CD14-positive monocyte (primary cell): ENCODE measurements around the gene TBP. TPM values are rescaled to one million over a fixed set of nuclear protein-coding genes. Genes with fewer than 3 reads are reported as not detected.

Experiments used
- DNase-seq, 3 donors: peaks; one replicate each; pipeline ENCODE4 v3.0.0-alpha.2; 2011 to 2022
- H2AFZ ChIP-seq: 2 replicates; pipeline ENCODE4 v1.6.0; 2012; ENCODE audit warnings: mild to moderate bottlenecking, low read depth, low read length, inconsistent platforms; ENCODE audit not compliant: insufficient read depth, poor library complexity, severe bottlenecking
- H3K27ac ChIP-seq, 2 donors: 1 replicate in 1 of 2; 2 replicates in 1 of 2; pipeline ENCODE4 v1.5.1; 2012 to 2013; ENCODE audit warnings: low read length in 2 of 2, control low read depth in 1 of 2, inconsistent platforms in 1 of 2, low read depth in 1 of 2, mild to moderate bottlenecking in 1 of 2
- H3K27me3 ChIP-seq, 2 donors: one replicate each; pipeline versions ENCODE4 v1.6.0 to v1.6.1; 2011 to 2013; ENCODE audit warnings: low read length in 2 of 2; ENCODE audit not compliant: control insufficient read depth in 2 of 2, insufficient read depth in 2 of 2
- H3K36me3 ChIP-seq, 2 donors: replicated peaks in 1 of 2; 1 replicate in 1 of 2; 2 replicates in 1 of 2; pipeline versions ENCODE4 v1.5.1 to v1.6.1; 2012 to 2013; ENCODE audit warnings: low read length in 2 of 2, control low read depth in 1 of 2, inconsistent platforms in 1 of 2, mild to moderate bottlenecking in 1 of 2; ENCODE audit not compliant: insufficient read depth in 2 of 2, control insufficient read depth in 1 of 2
- H3K4me1 ChIP-seq, 2 donors: 1 replicate in 1 of 2; 2 replicates in 1 of 2; pipeline versions ENCODE4 v1.5.1 to v1.6.1; 2012 to 2013; ENCODE audit warnings: low read length in 2 of 2, control low read depth in 1 of 2, inconsistent platforms in 1 of 2, mild to moderate bottlenecking in 1 of 2, moderate library complexity in 1 of 2; ENCODE audit not compliant: insufficient read depth in 2 of 2, control insufficient read depth in 1 of 2
- H3K4me2 ChIP-seq: replicated peaks from 2 replicates; pipeline ENCODE3; 2012; ENCODE audit warnings: low read length, moderate library complexity, mild to moderate bottlenecking; ENCODE audit not compliant: poor library complexity, severe bottlenecking; ENCODE audit errors: extremely low read depth
- H3K4me3 ChIP-seq, 3 experiments: fragments of 200-600 bp in 1 of 3; sonication (generic) in 1 of 3; replicated peaks in 1 of 3; 1 replicate in 2 of 3; 2 replicates in 1 of 3; pipeline ENCODE4 v1.5.1; 2011 to 2013; ENCODE audit warnings: low read length in 3 of 3, mild to moderate bottlenecking in 3 of 3, control low read depth in 2 of 3, low read depth in 2 of 3, inconsistent platforms in 1 of 3, moderate library complexity in 1 of 3
- H3K79me2 ChIP-seq: 2 replicates; pipeline ENCODE4 v1.6.0; 2012; ENCODE audit warnings: mild to moderate bottlenecking, control low read depth, inconsistent platforms, low read length, moderate library complexity; ENCODE audit not compliant: insufficient read depth
- H3K9ac ChIP-seq: 2 replicates; pipeline ENCODE4 v1.6.0; 2017; ENCODE audit warnings: low read length, mild to moderate bottlenecking; ENCODE audit not compliant: insufficient read depth, poor library complexity, severe bottlenecking
- H3K9me3 ChIP-seq, 2 donors: replicated peaks in 1 of 2; 1 replicate in 1 of 2; 2 replicates in 1 of 2; pipeline versions ENCODE4 v1.5.1 to v1.6.1; 2012 to 2013; ENCODE audit warnings: low read length in 2 of 2, control low read depth in 1 of 2; ENCODE audit not compliant: control insufficient read depth in 1 of 2, insufficient read depth in 1 of 2
- H4K20me1 ChIP-seq: 2 replicates; pipeline ENCODE4 v1.6.0; 2012; ENCODE audit warnings: mild to moderate bottlenecking, low read length, control low read depth, moderate library complexity; ENCODE audit not compliant: insufficient read depth
- H3K27ac Mint-ChIP-seq, 7 donors: one replicate each; pipeline ENCODE4 v1.8.0; 2020; ENCODE audit warnings: mild to moderate bottlenecking in 7 of 7, mixed read lengths in 7 of 7, moderate library complexity in 6 of 7, inconsistent platforms in 2 of 7
- H3K27me3 Mint-ChIP-seq, 3 donors: one replicate each; pipeline ENCODE4 v1.8.0; 2021 to 2022; ENCODE audit warnings: low read depth in 3 of 3, mild to moderate bottlenecking in 3 of 3, mixed read lengths in 3 of 3, moderate library complexity in 3 of 3, inconsistent platforms in 1 of 3
- H3K36me3 Mint-ChIP-seq, 2 donors: one replicate each; pipeline ENCODE4 v1.8.0; 2020; ENCODE audit warnings: mixed read lengths in 2 of 2, inconsistent platforms in 1 of 2, mild to moderate bottlenecking in 1 of 2
- H3K4me1 Mint-ChIP-seq: one replicate; pipeline ENCODE4 v1.8.0; 2020; ENCODE audit warnings: mild to moderate bottlenecking, mixed read lengths
- H3K4me3 Mint-ChIP-seq, 2 donors: one replicate each; pipeline ENCODE4 v1.8.0; 2020; ENCODE audit warnings: mild to moderate bottlenecking in 2 of 2, mixed read lengths in 2 of 2, moderate library complexity in 1 of 2
- H3K9me3 Mint-ChIP-seq, 7 donors: one replicate each; pipeline ENCODE4 v1.8.0; 2020 to 2022; ENCODE audit warnings: mixed read lengths in 7 of 7, mild to moderate bottlenecking in 6 of 7, moderate library complexity in 6 of 7, inconsistent platforms in 2 of 7
- WGBS: methylation state at CpG from one replicate; pipeline ENCODE4 v1.1.5; 2013; ENCODE audit warnings: missing lambda C conversion rate; ENCODE audit not compliant: insufficient coverage; 5-methylcytosine and 5-hydroxymethylcytosine counted together
- intact Hi-C, 2 donors: fragments of 100-400 bp; cut with micrococcal nuclease; formaldehyde crosslinking; loops; one replicate each; pipeline versions ENCODE4 v1.15.0 to v1.15.1; 2023
- polyA plus RNA-seq, 3 donors: library from polyadenylated mRNA; depleted of rRNA in 1 of 3; unstranded in 2 of 3; stranded (reverse) in 1 of 3; fragments of 300-500 nt in 2 of 3; fragments of >200 nt in 1 of 3; fragmentation: Illumina TruSeq in 2 of 3; gene quantifications; 1 replicate in 2 of 3; 2 replicates in 1 of 3; pipeline ENCODE4 v1.2.3, GENCODE V29; 2012 to 2021
- TF ChIP-seq, protein P1 (sequence below): fragments of 200-600 bp; IDR thresholded peaks from one replicate; pipeline ENCODE4 v1.8.0; 2022; ENCODE audit warnings: antibody characterized with exemption, mild to moderate bottlenecking

Gene TBP
- polyA plus RNA-seq, 3 donors: 7.3 to 14.5 (median 14.4) TPM

DNA sequence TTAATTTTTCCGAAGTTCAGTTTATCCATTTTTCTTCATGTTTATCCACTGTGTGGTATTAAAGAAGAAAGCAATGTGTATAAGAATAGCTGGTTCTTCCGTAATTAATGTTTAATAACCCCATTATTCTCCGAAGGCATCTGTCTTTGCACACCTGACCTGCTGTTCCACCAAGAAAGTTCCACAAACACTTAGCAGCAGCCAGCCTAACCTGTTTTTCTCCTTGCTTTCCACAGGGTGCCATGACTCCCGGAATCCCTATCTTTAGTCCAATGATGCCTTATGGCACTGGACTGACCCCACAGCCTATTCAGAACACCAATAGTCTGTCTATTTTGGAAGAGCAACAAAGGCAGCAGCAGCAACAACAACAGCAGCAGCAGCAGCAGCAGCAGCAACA lies 7.4 kb downstream of the TBP start:
- H3K27me3 Mint-ChIP-seq: no peaks in the 10 kb centered on the region
- H3K4me3 Mint-ChIP-seq: no peak overlapping the region
- H3K27me3 ChIP-seq: no peaks in the 10 kb centered on the region
- H3K36me3 Mint-ChIP-seq: peaks cover 56 to 76% of the 10 kb centered on the region in 2 donors
- H3K27ac ChIP-seq: no peak overlapping the region
- no peaks in the 10 kb centered on the region for H3K9me3 ChIP-seq
- intact Hi-C loops: no loop called here
- 92% methylated on average over 2 of the region's 4 CpGs for WGBS
- H3K4me3 ChIP-seq: no peak overlapping the region
- peaks cover 61 to 94% of the 10 kb centered on the region in 2 donors for H3K36me3 ChIP-seq
- no peaks in the 10 kb centered on the region for H3K9me3 Mint-ChIP-seq
- H2AFZ ChIP-seq: no peak overlapping the region
- H3K4me1 Mint-ChIP-seq: peaks cover 2% of the 10 kb centered on the region
- no peak for DNase-seq
- no peaks in the 10 kb centered on the region for H3K4me1 ChIP-seq
- H3K9ac ChIP-seq: no peak overlapping the region
- H3K27ac Mint-ChIP-seq: no peak overlapping the region
- no peak overlapping the region for H3K4me2 ChIP-seq
- H4K20me1 ChIP-seq: no peaks in the 10 kb centered on the region
- H3K79me2 ChIP-seq: peaks cover 41% of the 10 kb centered on the region
- TF ChIP-seq, protein P1, sequence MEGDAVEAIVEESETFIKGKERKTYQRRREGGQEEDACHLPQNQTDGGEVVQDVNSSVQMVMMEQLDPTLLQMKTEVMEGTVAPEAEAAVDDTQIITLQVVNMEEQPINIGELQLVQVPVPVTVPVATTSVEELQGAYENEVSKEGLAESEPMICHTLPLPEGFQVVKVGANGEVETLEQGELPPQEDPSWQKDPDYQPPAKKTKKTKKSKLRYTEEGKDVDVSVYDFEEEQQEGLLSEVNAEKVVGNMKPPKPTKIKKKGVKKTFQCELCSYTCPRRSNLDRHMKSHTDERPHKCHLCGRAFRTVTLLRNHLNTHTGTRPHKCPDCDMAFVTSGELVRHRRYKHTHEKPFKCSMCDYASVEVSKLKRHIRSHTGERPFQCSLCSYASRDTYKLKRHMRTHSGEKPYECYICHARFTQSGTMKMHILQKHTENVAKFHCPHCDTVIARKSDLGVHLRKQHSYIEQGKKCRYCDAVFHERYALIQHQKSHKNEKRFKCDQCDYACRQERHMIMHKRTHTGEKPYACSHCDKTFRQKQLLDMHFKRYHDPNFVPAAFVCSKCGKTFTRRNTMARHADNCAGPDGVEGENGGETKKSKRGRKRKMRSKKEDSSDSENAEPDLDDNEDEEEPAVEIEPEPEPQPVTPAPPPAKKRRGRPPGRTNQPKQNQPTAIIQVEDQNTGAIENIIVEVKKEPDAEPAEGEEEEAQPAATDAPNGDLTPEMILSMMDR: no peak

DNA sequence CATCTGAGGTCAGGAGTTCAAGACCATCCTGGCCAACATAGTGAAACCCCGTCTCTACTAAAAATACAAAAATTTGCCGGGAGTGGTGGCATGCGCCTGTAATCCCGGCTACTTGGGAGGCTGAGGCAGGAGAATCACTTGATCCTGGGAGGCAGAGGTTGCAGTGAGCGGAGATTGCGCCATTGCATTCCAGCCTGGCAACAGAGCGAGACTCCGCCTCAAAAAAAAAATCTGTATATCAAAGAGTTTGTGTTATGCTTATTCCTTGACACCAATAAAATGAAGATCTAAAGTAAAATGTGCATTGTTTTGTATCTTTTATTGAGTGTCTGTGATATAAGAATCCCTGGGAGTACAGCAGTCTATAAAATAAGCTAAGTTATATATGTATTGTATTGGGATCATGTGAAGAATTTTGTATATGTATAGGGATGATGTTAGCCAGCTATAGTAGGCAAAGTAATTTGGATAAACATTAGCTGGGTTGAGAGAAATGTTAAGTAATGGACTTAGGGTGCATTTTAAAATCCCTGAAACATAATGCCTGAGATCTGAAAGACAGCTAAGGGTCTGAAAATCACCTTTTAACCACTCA lies 10.9 kb downstream of the TBP start:
- H3K27me3 ChIP-seq: no peaks in the 10 kb centered on the region
- no peak overlapping the region for H3K4me3 ChIP-seq
- H3K9me3 ChIP-seq: no peaks in the 10 kb centered on the region
- WGBS: no CpG with 5 or more reads among the region's 8 CpGs
- Mint-ChIP-seq H3K36me3 (peaks cover 71 to 85% of the 10 kb centered on the region in 2 donors), H3K4me3 (no peak overlapping the region), H3K27me3 (no peaks in the 10 kb centered on the region), H3K9me3 (no peaks in the 10 kb centered on the region), H3K4me1 (no peaks in the 10 kb centered on the region), H3K27ac (peak overlapping the region in 1 of 7 donors; percentile 48)
- intact Hi-C loops: no loop called here
- H3K27ac ChIP-seq: no peak overlapping the region
- no peaks in the 10 kb centered on the region for H3K4me1 ChIP-seq
- H3K9ac ChIP-seq: no peak overlapping the region
- DNase-seq: no peak
- TF ChIP-seq, protein P1: no peak
- no peaks in the 10 kb centered on the region for H4K20me1 ChIP-seq
- no peak overlapping the region for H2AFZ ChIP-seq
- peaks cover 79 to 95% of the 10 kb centered on the region in 2 donors for H3K36me3 ChIP-seq
- no peak overlapping the region for H3K4me2 ChIP-seq
- peaks cover 9% of the 10 kb centered on the region for H3K79me2 ChIP-seq
